K562 (cell line): ENCODE measurements around the gene TMEM179. TPM values are rescaled to one million over a fixed set of nuclear protein-coding genes. Genes with fewer than 3 reads are reported as not detected.

ENCODE experiments used
- CTCF ChIP-seq, 3 experiments: IDR thresholded peaks in 2 of 3; conservative IDR thresholded peaks in 1 of 3; 2 replicates each; pipeline ENCODE4 v1.5.1; 2011 to 2012; ENCODE audit warnings: low read length in 3 of 3, mild to moderate bottlenecking in 3 of 3, control low read depth in 2 of 3, improper control_type of control experiment in 1 of 3, inconsistent platforms in 1 of 3, low read depth in 1 of 3, mixed read lengths in 1 of 3, moderate library complexity in 1 of 3; ENCODE audit not compliant: insufficient read depth in 2 of 3
- DPF2 ChIP-seq: fragments of 450-650 bp; IDR thresholded peaks from 2 replicates; pipeline ENCODE4 v1.6.1; 2016
- JUND ChIP-seq, 2 experiments: IDR thresholded peaks; 2 replicates in 1 of 2; 3 replicates in 1 of 2; pipeline ENCODE4 v1.6.1; 2011; ENCODE audit warnings: borderline replicate concordance in 2 of 2, low read depth in 2 of 2, low read length in 2 of 2, improper control_type of control experiment in 1 of 2, missing biosample characterization in 1 of 2, missing genetic modification characterization in 1 of 2, missing genetic modification reagents in 1 of 2
- PCBP1 ChIP-seq: fragments of 200-400 bp; formaldehyde crosslinking; IDR thresholded peaks from 2 replicates; pipeline ENCODE4 v1.6.1; 2018; ENCODE audit warnings: mild to moderate bottlenecking, low read depth, low read length; ENCODE audit not compliant: poor library complexity, severe bottlenecking
- PRDM10 ChIP-seq: fragments of 450-650 bp; IDR thresholded peaks from 2 replicates; pipeline ENCODE4 v1.6.1; 2018; ENCODE audit not compliant: partially characterized antibody
- SPI1 ChIP-seq: IDR thresholded peaks from 2 replicates; pipeline ENCODE4 v1.6.1; 2011; ENCODE audit warnings: low read depth, low read length, control low read depth, borderline replicate concordance
- polyA plus RNA-seq, 8 experiments: library from polyadenylated mRNA; depleted of rRNA in 4 of 8; stranded (reverse) in 5 of 8; unstranded in 3 of 8; fragments of >200 nt; fragmentation: Nextera tagmentation in 2 of 8; fragmentation: Illumina TruSeq in 1 of 8; extraction: Ambion mirVana in 2 of 8; extraction: Trizol in 1 of 8; gene quantifications; 2 replicates each; pipeline versions ENCODE4 v1.2.1 to v1.2.3, GENCODE V29; 2011 to 2014; ENCODE audit warnings: inconsistent platforms in 1 of 8, missing spikeins in 1 of 8
- total RNA-seq, 7 experiments: library from RNA; depleted of rRNA in 6 of 7; stranded (reverse); fragments of >200 nt in 6 of 7; fragmentation: Illumina TruSeq in 2 of 7; extraction: Trizol in 2 of 7; gene quantifications; 2 replicates each; pipeline versions ENCODE4 v1.2.1 to v1.2.3, GENCODE V29; 2011 to 2021; ENCODE audit warnings: low replicate concordance in 1 of 7
- TF ChIP-seq, protein P1 (sequence below), 2 experiments: fragments of 450-650 bp; formaldehyde crosslinking in 1 of 2; IDR thresholded peaks; 2 replicates each; pipeline versions ENCODE4 v1.4.0 to v1.6.1; 2014 to 2020; ENCODE audit warnings: mild to moderate bottlenecking in 2 of 2, borderline replicate concordance in 1 of 2, low read depth in 1 of 2
- TF ChIP-seq, protein P2 (sequence below), 3 experiments: fragments of 200-800 bp in 1 of 3; sonication (Bioruptor generic) in 1 of 3; sonication (generic) in 1 of 3; formaldehyde crosslinking in 1 of 3; IDR thresholded peaks; 2 replicates each; pipeline versions ENCODE4 v1.6.1 to v1.8.0; 2016 to 2022; ENCODE audit warnings: mild to moderate bottlenecking in 2 of 3, missing compliant biosample characterization in 2 of 3, missing genetic modification characterization in 2 of 3, missing genetic modification reagents in 1 of 3

TMEM179 gene
- total and polyA plus RNA-seq, 9 of the 15 experiments (the other 6 are each of a cell fraction or from before 2014, with no cell fraction given): not detected

DNA sequence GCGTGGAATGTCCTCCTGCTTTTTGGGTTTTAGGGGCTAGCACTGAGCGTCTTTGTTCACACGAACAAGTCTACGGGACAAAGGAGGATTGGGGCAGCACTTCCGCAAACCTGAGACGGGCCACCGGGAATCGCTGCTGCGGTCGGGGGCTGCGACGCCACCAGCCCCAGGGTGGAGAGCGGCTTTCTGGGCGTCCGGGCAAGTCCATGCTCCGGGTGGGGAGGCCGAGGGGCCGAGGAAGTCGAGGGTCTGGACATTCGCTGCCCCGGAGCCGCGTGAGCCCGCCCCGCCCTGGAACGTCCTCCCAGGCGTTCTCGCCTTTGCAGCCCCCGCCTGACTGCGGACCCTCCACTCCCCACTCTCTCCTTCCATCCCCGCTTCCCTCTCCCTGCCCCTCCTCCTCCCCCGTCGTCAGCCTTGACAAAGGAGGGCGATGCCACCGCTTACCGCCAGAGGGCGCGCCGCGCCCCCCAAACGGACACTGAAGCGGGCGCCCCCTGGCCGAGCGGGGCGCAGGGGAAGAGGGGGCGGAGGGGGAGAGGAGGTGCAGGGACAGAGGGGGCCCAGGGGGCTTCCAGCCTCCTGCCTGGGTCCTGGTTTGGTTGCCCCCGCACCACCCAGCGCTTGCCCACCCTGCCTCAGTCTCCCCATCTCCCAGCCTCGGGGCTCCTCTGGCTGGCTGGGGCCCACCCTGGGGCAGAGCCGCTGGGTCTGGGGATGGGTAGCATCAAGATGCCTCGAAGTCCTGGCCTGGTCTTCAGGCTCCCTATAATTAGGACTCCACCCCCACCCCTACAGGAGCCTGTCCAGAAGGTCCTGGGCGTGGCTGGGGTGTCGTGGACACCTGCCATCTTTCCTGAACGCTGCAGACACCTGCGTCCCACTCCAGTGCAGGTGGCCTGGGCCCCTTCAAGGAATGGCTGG is 45.7 kb upstream of the TMEM179 start (continued):
- TF ChIP-seq, protein P1, sequence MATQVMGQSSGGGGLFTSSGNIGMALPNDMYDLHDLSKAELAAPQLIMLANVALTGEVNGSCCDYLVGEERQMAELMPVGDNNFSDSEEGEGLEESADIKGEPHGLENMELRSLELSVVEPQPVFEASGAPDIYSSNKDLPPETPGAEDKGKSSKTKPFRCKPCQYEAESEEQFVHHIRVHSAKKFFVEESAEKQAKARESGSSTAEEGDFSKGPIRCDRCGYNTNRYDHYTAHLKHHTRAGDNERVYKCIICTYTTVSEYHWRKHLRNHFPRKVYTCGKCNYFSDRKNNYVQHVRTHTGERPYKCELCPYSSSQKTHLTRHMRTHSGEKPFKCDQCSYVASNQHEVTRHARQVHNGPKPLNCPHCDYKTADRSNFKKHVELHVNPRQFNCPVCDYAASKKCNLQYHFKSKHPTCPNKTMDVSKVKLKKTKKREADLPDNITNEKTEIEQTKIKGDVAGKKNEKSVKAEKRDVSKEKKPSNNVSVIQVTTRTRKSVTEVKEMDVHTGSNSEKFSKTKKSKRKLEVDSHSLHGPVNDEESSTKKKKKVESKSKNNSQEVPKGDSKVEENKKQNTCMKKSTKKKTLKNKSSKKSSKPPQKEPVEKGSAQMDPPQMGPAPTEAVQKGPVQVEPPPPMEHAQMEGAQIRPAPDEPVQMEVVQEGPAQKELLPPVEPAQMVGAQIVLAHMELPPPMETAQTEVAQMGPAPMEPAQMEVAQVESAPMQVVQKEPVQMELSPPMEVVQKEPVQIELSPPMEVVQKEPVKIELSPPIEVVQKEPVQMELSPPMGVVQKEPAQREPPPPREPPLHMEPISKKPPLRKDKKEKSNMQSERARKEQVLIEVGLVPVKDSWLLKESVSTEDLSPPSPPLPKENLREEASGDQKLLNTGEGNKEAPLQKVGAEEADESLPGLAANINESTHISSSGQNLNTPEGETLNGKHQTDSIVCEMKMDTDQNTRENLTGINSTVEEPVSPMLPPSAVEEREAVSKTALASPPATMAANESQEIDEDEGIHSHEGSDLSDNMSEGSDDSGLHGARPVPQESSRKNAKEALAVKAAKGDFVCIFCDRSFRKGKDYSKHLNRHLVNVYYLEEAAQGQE (IDR thresholded peaks at IDR 0.05; ENCODE audit: borderline replicate concordance): peak; percentile 59; the same call in 1 of the 2 replicates
- TF ChIP-seq, protein P1 (CRISPR knock-in tag; IDR thresholded peaks at IDR 0.05; ENCODE audit: low read depth): no peak
- TF ChIP-seq CTCF (IDR thresholded peaks at IDR 0.05 in 2 of 3, conservative IDR thresholded peaks at IDR 0.05 in 1 of 3; ENCODE audit: insufficient read depth in 2 of 3, low read depth in 1 of 3, low read length in 3 of 3): peak; percentile 77 to 99 (median 90)
- no peak for TF ChIP-seq DPF2
- TF ChIP-seq PCBP1: peak; percentile 91
- TF ChIP-seq, protein P2, sequence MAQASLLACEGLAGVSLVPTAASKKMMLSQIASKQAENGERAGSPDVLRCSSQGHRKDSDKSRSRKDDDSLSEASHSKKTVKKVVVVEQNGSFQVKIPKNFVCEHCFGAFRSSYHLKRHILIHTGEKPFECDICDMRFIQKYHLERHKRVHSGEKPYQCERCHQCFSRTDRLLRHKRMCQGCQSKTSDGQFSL (CRISPR knock-in tag; IDR thresholded peaks at IDR 0.05): peak; percentile 66; the same call in 1 of the 2 replicates
- TF ChIP-seq, protein P2 (tag; IDR thresholded peaks at IDR 0.05): no peak
- peak; percentile 90 for TF ChIP-seq PRDM10
- TF ChIP-seq SPI1: peak; percentile 26; the same call in 1 of the 2 replicates
- 0 out of 2 replicates have a peak, but pooled peaks have one; percentile 11 for TF ChIP-seq JUND (IDR thresholded peaks at IDR 0.05; ENCODE audit: borderline replicate concordance, low read depth, low read length)
- TF ChIP-seq JUND (tag; IDR thresholded peaks at IDR 0.05; ENCODE audit: borderline replicate concordance, low read depth, low read length): no peak
